Mesothelial cell of epicardium (in vitro differentiated cells): ENCODE measurements around the gene PODXL. TPM values are rescaled to one million over a fixed set of nuclear protein-coding genes. Genes with fewer than 3 reads are reported as not detected.
"Not testable (repeated sequence)": the region's sequence is repeated elsewhere in the genome, so short reads cannot be mapped to it uniquely, and the experiment has no call there.

Source experiments
- DNase-seq, 2 experiments: peaks; one replicate each; pipeline ENCODE4 v3.0.0; 2021; ENCODE audit warnings: low spot score in 2 of 2; ENCODE audit not compliant: unreplicated experiment in 2 of 2
- H3K27ac Mint-ChIP-seq: 2 replicates; pipeline ENCODE4 v1.8.0; 2021; ENCODE audit warnings: mixed read lengths
- H3K27me3 Mint-ChIP-seq: 2 replicates; pipeline ENCODE4 v1.8.0; 2021; ENCODE audit warnings: low read depth, mixed read lengths
- H3K36me3 Mint-ChIP-seq: 2 replicates; pipeline ENCODE4 v1.8.0; 2021; ENCODE audit warnings: mixed read lengths
- H3K4me1 Mint-ChIP-seq: 2 replicates; pipeline ENCODE4 v1.8.0; 2021; ENCODE audit warnings: mixed read lengths
- H3K4me3 Mint-ChIP-seq: 2 replicates; pipeline ENCODE4 v1.8.0; 2021; ENCODE audit warnings: mild to moderate bottlenecking, moderate library complexity, mixed read lengths
- H3K9me3 Mint-ChIP-seq: 2 replicates; pipeline ENCODE4 v1.8.0; 2021; ENCODE audit warnings: mixed read lengths
- CTCF ChIP-seq: fragments of 200-600 bp; sonication (generic); IDR thresholded peaks from one replicate; pipeline ENCODE4 v1.5.0; 2021; ENCODE audit warnings: antibody characterized with exemption; ENCODE audit not compliant: unreplicated experiment
- total RNA-seq: library from RNA; stranded (reverse); gene quantifications from 3 replicates; pipeline ENCODE4 v1.2.1, GENCODE V29; 2021

The PODXL gene
- total RNA-seq, 1 donor from 2014 or later, result 213 TPM

- Mint-ChIP-seq H3K27me3 (no peaks in the 10 kb centered on the region), H3K4me3 (no peak overlapping the region), H3K27ac (no peak overlapping the region), H3K36me3 (no peaks in the 10 kb centered on the region), H3K9me3 (no peaks in the 10 kb centered on the region), H3K4me1 (peaks cover 7% of the 10 kb centered on the region)
- DNase-seq, result no peak
- no peak for TF ChIP-seq CTCF
Observed at GRCh38 chr7:131524115-131524514, 32.3 kb downstream of the PODXL start.

GRCh38 chr7:131522325-131522930, 34.0 kb downstream of the PODXL start:
- H3K27me3 Mint-ChIP-seq, result no peaks in the 10 kb centered on the region
- H3K4me3 Mint-ChIP-seq, result no peak overlapping the region
- TF ChIP-seq CTCF, result no peak
- peak overlapping the region; percentile 82 for H3K27ac Mint-ChIP-seq
- H3K4me1 Mint-ChIP-seq, result peaks cover 7% of the 10 kb centered on the region
- no peaks in the 10 kb centered on the region for H3K36me3 Mint-ChIP-seq
- no peaks in the 10 kb centered on the region for H3K9me3 Mint-ChIP-seq
- no peak for DNase-seq

GRCh38 chr7:131521651-131522163, 34.7 kb downstream of the PODXL start:
- no peaks in the 10 kb centered on the region for H3K9me3 Mint-ChIP-seq
- DNase-seq, result no peak
- H3K27me3 Mint-ChIP-seq, result no peaks in the 10 kb centered on the region
- peak overlapping the region; percentile 82 for H3K27ac Mint-ChIP-seq
- TF ChIP-seq CTCF, result no peak
- no peaks in the 10 kb centered on the region for H3K36me3 Mint-ChIP-seq
- H3K4me3 Mint-ChIP-seq, result no peak overlapping the region
- peaks cover 7% of the 10 kb centered on the region for H3K4me1 Mint-ChIP-seq

GRCh38 chr7:131518626-131519025, 37.8 kb downstream of the PODXL start:
- Mint-ChIP-seq H3K4me3 (no peak overlapping the region), H3K4me1 (peaks cover 9% of the 10 kb centered on the region), H3K27ac (no peak overlapping the region), H3K27me3 (no peaks in the 10 kb centered on the region), H3K36me3 (no peaks in the 10 kb centered on the region), H3K9me3 (no peaks in the 10 kb centered on the region)
- no peak for TF ChIP-seq CTCF
- DNase-seq, result no peak

GRCh38 chr7:131517218-131517923, 39.1 kb downstream of the PODXL start:
- H3K4me3 Mint-ChIP-seq, result no peak overlapping the region
- no peaks in the 10 kb centered on the region for H3K27me3 Mint-ChIP-seq
- no peak overlapping the region for H3K27ac Mint-ChIP-seq
- TF ChIP-seq CTCF, result no peak
- H3K4me1 Mint-ChIP-seq, result peaks cover 16% of the 10 kb centered on the region
- no peaks in the 10 kb centered on the region for H3K36me3 Mint-ChIP-seq
- DNase-seq, result no peak
- no peaks in the 10 kb centered on the region for H3K9me3 Mint-ChIP-seq

GRCh38 chr7:131515471-131515870, 41.0 kb downstream of the PODXL start:
- DNase-seq, H3K9me3 Mint-ChIP-seq, H3K4me3 Mint-ChIP-seq, H3K27ac Mint-ChIP-seq, H3K27me3 Mint-ChIP-seq, H3K36me3 Mint-ChIP-seq: not testable (repeated sequence)
- peaks cover 10% of the 10 kb centered on the region for H3K4me1 Mint-ChIP-seq
